GM12878 (cell line): ENCODE data around the gene DNAJC18. TPM values are rescaled to one million over a fixed set of nuclear protein-coding genes. Genes with fewer than 3 reads are reported as not detected.

Experiments
- ATAC-seq: fragments of 200-7000 bp; cut with Tn5 transposase; 3 replicates; pipeline ENCODE4 v1.9.1; 2020; ENCODE audit warnings: mild to moderate bottlenecking, moderate library complexity
- BruUV-seq: library from RNA; stranded (reverse); fragments of 400-500 nt; replicated peaks from 2 replicates; lab custom pipeline; 2021; lab: Mats Ljungman, UMichigan
- CTCF ChIA-PET: fragments of 300-600 bp; sonication (Branson Sonifier 250); formaldehyde crosslinking; extraction: SDS; loops from one replicate; lab custom pipeline; 2021; ENCODE audit warnings: inconsistent platforms; lab: Yijun Ruan, JAX
- POLR2A ChIA-PET: fragments of 350-600 bp; formaldehyde crosslinking; extraction: SDS; loops from one replicate; lab custom pipeline; 2021; ENCODE audit warnings: inconsistent platforms; lab: Charles Lee
- RAD21 ChIA-PET: fragments of 300-600 bp; sonication (Branson Sonifier 250); formaldehyde crosslinking; loops from one replicate; lab custom pipeline; 2023; ENCODE audit warnings: antibody characterized with exemption; ENCODE audit not compliant: unreplicated experiment; lab: Charles Lee
- SMC1A ChIA-PET: fragments of 300-600 bp; sonication (Branson Sonifier 250); formaldehyde crosslinking; loops from one replicate; lab custom pipeline; 2023; ENCODE audit not compliant: unreplicated experiment, uncharacterized antibody; lab: Charles Lee
- DNase-seq: peaks from one replicate; pipeline ENCODE4 v3.0.0-alpha.2; 2011; ENCODE audit warnings: low read depth, low spot score
- FAIRE-seq: peaks from 3 replicates; lab custom pipeline; 2011; peaks lifted over from hg19 to GRCh38; lab: Jason Lieb, UNC
- H2AFZ ChIP-seq: 2 replicates; pipeline ENCODE4 v1.6.0; 2011; ENCODE audit warnings: low read depth, low read length, control low read depth; ENCODE audit not compliant: control insufficient read depth
- H3K27ac ChIP-seq: 2 replicates; pipeline ENCODE4 v1.5.1; 2011; ENCODE audit warnings: control low read depth; ENCODE audit not compliant: control insufficient read depth, insufficient read depth
- H3K27me3 ChIP-seq, 2 experiments: replicated peaks in 1 of 2; 2 replicates each; pipeline versions ENCODE4 v1.6.0 to v1.6.1; 2011; ENCODE audit warnings: low read length in 1 of 2; ENCODE audit not compliant: control insufficient read depth in 2 of 2, insufficient read depth in 2 of 2
- H3K36me3 ChIP-seq, 2 experiments: 2 replicates each; pipeline ENCODE4 v1.5.1; 2011; ENCODE audit warnings: low read length in 1 of 2; ENCODE audit not compliant: control insufficient read depth in 2 of 2, insufficient read depth in 2 of 2
- H3K4me1 ChIP-seq: 2 replicates; pipeline ENCODE4 v1.6.1; 2011; ENCODE audit warnings: mild to moderate bottlenecking, low read length, moderate library complexity, mixed read lengths; ENCODE audit not compliant: control insufficient read depth, insufficient read depth
- H3K4me2 ChIP-seq: 2 replicates; pipeline ENCODE4 v1.6.0; 2011; ENCODE audit warnings: control low read depth; ENCODE audit not compliant: control insufficient read depth, insufficient read depth
- H3K4me3 ChIP-seq: fragments of 200-600 bp; sonication (generic); 2 replicates; pipeline ENCODE4 v1.5.1; 2016
- H3K79me2 ChIP-seq: 2 replicates; pipeline ENCODE4 v1.6.0; 2011; ENCODE audit warnings: low read length; ENCODE audit not compliant: control insufficient read depth, insufficient read depth
- H3K9ac ChIP-seq: 2 replicates; pipeline ENCODE4 v1.8.0; 2011; ENCODE audit warnings: low read length, control low read depth, mixed read lengths; ENCODE audit not compliant: control insufficient read depth, insufficient read depth
- H3K9me3 ChIP-seq: replicated peaks from 3 replicates; pipeline ENCODE4 v1.5.1; 2011; ENCODE audit warnings: mild to moderate bottlenecking, low read length; ENCODE audit not compliant: control insufficient read depth, insufficient read depth
- H4K20me1 ChIP-seq: 2 replicates; pipeline ENCODE4 v1.6.0; 2011; ENCODE audit not compliant: control insufficient read depth, insufficient read depth
- CEBPB ChIP-seq, 2 experiments: fragments of 150-350 bp in 1 of 2; IDR thresholded peaks; 2 replicates each; pipeline ENCODE4 v1.6.1; 2012 to 2014; ENCODE audit warnings: low read depth in 2 of 2, low read length in 2 of 2, borderline replicate concordance in 1 of 2, inconsistent platforms in 1 of 2
- MEF2A ChIP-seq: IDR thresholded peaks from 2 replicates; pipeline ENCODE4 v1.6.1; 2011; ENCODE audit warnings: low read depth, mild to moderate bottlenecking, low read length, moderate library complexity; ENCODE audit not compliant: insufficient read depth
- NFIC ChIP-seq: IDR thresholded peaks from 2 replicates; pipeline ENCODE4 v1.6.1; 2012; ENCODE audit warnings: low read depth, mild to moderate bottlenecking, inconsistent platforms, low read length, moderate library complexity
- NR2F1 ChIP-seq: fragments of 450-650 bp; conservative IDR thresholded peaks from 2 replicates; pipeline ENCODE4 v1.6.1; 2017; ENCODE audit warnings: mild to moderate bottlenecking
- PAX5 ChIP-seq: IDR thresholded peaks from 2 replicates; pipeline ENCODE4 v1.6.1; 2011; ENCODE audit warnings: low read depth, low read length, borderline replicate concordance
- SMARCA5 ChIP-seq: fragments of 450-650 bp; IDR thresholded peaks from 2 replicates; pipeline ENCODE4 v1.6.1; 2017; ENCODE audit warnings: mild to moderate bottlenecking
- TAF1 ChIP-seq: IDR thresholded peaks from 2 replicates; pipeline ENCODE4 v1.6.1; 2011; ENCODE audit warnings: mild to moderate bottlenecking, low read depth, low read length, borderline replicate concordance
- WRNIP1 ChIP-seq: IDR thresholded peaks from 2 replicates; pipeline ENCODE4 v1.6.1; 2011; ENCODE audit warnings: low read depth, low read length, improper control_type of control experiment, borderline replicate concordance
- ZNF384 ChIP-seq: IDR thresholded peaks from 2 replicates; pipeline ENCODE4 v1.6.1; 2012; ENCODE audit warnings: low read depth, mild to moderate bottlenecking, low read length, improper control_type of control experiment, borderline replicate concordance
- WGBS: methylation state at CpG from one replicate; pipeline ENCODE4 v1.1.6; 2016; ENCODE audit warnings: low lambda C conversion rate; ENCODE audit not compliant: insufficient replicate concordance, insufficient coverage; ENCODE audit errors: missing lambda C conversion rate; 5-methylcytosine and 5-hydroxymethylcytosine counted together
- in situ Hi-C: fragments of 300-500 bp; cut with MboI; formaldehyde crosslinking; loops from 9 replicates; pipeline ENCODE4 v1.14.3; 2018; ENCODE audit warnings: mixed read lengths
- intact Hi-C: fragments of 100-400 bp; cut with micrococcal nuclease; formaldehyde crosslinking; loops from one replicate; pipeline ENCODE4 v1.14.2; 2022; ENCODE audit not compliant: unreplicated experiment
- polyA plus RNA-seq, 11 experiments: library from polyadenylated mRNA; depleted of rRNA in 4 of 11; unstranded in 6 of 11; stranded (reverse) in 5 of 11; fragments of >200 nt; fragmentation: Nextera tagmentation in 4 of 11; fragmentation: Illumina TruSeq in 1 of 11; extraction: Ambion mirVana in 4 of 11; extraction: Trizol in 1 of 11; gene quantifications; 1 replicate in 1 of 11; 2 replicates in 10 of 11; pipeline versions ENCODE4 v1.2.1 to v1.2.3, GENCODE V29; 2011 to 2016; ENCODE audit warnings: inconsistent platforms in 2 of 11, missing spikeins in 2 of 11, low read depth in 1 of 11
- total RNA-seq, 4 experiments: library from RNA; depleted of rRNA in 3 of 4; stranded (reverse); fragments of >200 nt in 3 of 4; fragmentation: Illumina TruSeq in 1 of 4; extraction: Trizol in 1 of 4; gene quantifications; 2 replicates each; pipeline versions ENCODE4 v1.2.1 to v1.2.3, GENCODE V29; 2013 to 2021
- TF ChIP-seq, protein P1 (sequence below): fragments of 450-650 bp; IDR thresholded peaks from 2 replicates; pipeline ENCODE4 v1.6.1; 2018; ENCODE audit warnings: mild to moderate bottlenecking, low read depth, moderate library complexity; ENCODE audit not compliant: partially characterized antibody
- TF ChIP-seq, protein P2 (sequence below): fragments of 450-650 bp; IDR thresholded peaks from 2 replicates; pipeline ENCODE4 v1.6.1; 2016; ENCODE audit warnings: mild to moderate bottlenecking, moderate library complexity, borderline replicate concordance
- TF ChIP-seq, protein P3 (sequence below): fragments of 450-650 bp; conservative IDR thresholded peaks from 2 replicates; pipeline ENCODE4 v1.6.1; 2017; ENCODE audit warnings: mild to moderate bottlenecking, moderate library complexity

DNAJC18 gene
- total and polyA plus RNA-seq, 10 of the 15 experiments (the other 5 are each of a cell fraction or from before 2014, with no cell fraction given), result 6.4 to 26.7 (median 17.7) TPM

DNA sequence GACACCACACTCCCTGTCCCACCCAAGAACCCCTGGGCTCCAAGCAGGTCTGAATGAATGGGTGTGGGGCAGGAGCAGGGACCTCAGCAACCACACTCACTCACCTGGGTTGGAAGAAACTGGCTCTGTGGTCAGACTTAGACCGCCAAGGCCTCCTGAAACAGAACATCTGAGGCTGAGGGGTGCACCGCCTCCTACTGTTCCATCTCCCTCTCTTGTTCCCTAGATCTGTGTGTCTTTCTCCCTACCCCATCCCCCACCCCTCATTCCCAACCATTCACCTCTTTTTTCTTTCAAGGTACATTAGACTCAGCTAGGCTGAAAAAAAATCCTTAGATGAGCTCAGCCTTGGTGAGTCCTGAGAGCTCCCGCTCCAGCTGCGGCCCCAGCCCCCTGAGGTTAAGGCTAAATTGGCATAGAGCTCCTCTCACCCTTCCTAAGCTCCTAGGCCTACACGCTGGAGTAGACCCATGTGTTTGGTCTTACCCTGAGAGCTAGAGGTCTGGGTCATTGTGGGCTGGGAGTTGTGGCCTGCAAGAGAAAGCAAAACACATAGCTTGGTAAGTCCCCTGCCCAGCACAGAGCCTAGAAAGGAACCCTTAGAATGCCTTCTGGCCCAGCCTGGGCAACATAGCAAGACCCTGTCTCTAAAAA lies 18.5 kb upstream of the DNAJC18 start (continued):
- TF ChIP-seq ZNF384, result no peak
- TF ChIP-seq SMARCA5, result peak; percentile 67; the same call in 1 of the 2 replicates
- no peak for TF ChIP-seq WRNIP1
- TF ChIP-seq MEF2A, result peak; percentile 34; the same call in 1 of the 2 replicates
- TF ChIP-seq NFIC, result peak; percentile 40; the same call in 1 of the 2 replicates
- peak; percentile 51; the same call in 1 of the 2 replicates for TF ChIP-seq PAX5
- TF ChIP-seq, protein P1, sequence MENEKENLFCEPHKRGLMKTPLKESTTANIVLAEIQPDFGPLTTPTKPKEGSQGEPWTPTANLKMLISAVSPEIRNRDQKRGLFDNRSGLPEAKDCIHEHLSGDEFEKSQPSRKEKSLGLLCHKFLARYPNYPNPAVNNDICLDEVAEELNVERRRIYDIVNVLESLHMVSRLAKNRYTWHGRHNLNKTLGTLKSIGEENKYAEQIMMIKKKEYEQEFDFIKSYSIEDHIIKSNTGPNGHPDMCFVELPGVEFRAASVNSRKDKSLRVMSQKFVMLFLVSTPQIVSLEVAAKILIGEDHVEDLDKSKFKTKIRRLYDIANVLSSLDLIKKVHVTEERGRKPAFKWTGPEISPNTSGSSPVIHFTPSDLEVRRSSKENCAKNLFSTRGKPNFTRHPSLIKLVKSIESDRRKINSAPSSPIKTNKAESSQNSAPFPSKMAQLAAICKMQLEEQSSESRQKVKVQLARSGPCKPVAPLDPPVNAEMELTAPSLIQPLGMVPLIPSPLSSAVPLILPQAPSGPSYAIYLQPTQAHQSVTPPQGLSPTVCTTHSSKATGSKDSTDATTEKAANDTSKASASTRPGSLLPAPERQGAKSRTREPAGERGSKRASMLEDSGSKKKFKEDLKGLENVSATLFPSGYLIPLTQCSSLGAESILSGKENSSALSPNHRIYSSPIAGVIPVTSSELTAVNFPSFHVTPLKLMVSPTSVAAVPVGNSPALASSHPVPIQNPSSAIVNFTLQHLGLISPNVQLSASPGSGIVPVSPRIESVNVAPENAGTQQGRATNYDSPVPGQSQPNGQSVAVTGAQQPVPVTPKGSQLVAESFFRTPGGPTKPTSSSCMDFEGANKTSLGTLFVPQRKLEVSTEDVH, result no peak
- peak; percentile 54; the same call in 1 of the 2 replicates for TF ChIP-seq NR2F1

DNA sequence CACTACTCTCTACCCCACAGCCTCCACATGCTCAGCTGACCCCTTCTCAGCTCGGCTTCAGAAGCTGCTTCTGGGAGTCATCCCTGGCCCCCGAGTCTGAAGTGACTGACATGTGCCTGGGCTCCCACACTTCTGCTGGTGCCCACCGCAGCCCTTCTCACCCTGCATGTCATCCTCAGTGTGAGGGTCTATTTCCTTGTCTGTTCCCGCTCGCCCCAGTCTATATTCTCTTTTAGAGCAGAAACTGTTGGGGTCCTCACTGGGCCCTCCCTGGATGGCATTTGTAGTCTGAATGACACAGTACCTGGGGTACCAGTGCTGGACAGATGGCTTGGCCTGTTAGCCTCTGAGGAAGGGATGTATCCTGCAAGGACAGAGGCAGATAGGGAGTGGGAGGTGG lies 17.9 kb upstream of the DNAJC18 start:
- Histone ChIP-seq H4K20me1 (no peaks in the 10 kb centered on the region), H3K4me2 (0 out of 2 replicates have a peak overlapping the region, but pooled peaks have one; percentile 53), H3K4me1 (peaks cover 50% of the 10 kb centered on the region), H3K36me3 (no peaks in the 10 kb centered on the region), H3K79me2 (no peaks in the 10 kb centered on the region), H3K27ac (no peak overlapping the region), H2AFZ (no peak overlapping the region), H3K9ac (peak overlapping the region; percentile 33; the same call in 1 of the 2 replicates), H3K4me3 (no peak overlapping the region), H3K27me3 (no peaks in the 10 kb centered on the region), H3K9me3 (no peaks in the 10 kb centered on the region)
- ChIA-PET SMC1A (interaction anchor here (1.1 to 4.1 kb wide), 9 partner anchors 9 to 67 kb away, joined by 3 to 32 read pairs (median 12); partner anchors contain the start of genes DNAJC18 and STING1), CTCF (interaction anchor here (1.0 to 4.4 kb wide), 5 partner anchors 20 to 55 kb away, joined by 4 to 39 read pairs (median 26); partner anchors contain the start of gene DNAJC18), RAD21 (interaction anchor here (0.6 to 3.6 kb wide), 8 partner anchors 9 to 57 kb away, joined by 3 to 47 read pairs (median 8); partner anchors contain the start of genes DNAJC18 and SMIM33), POLR2A (interaction anchor here (0.6 to 3.6 kb wide), 4 partner anchors 9 to 125 kb away, joined by 3 to 53 read pairs (median 14); partner anchors contain the start of gene DNAJC18)
- in situ Hi-C loops, result no loop called here
- ATAC-seq (peak; percentile 0), FAIRE-seq (no peak), DNase-seq (no peak)
- WGBS, result 86% methylated on average over 5 of the region's 5 CpGs
- intact Hi-C loops, result loop anchor here (2.0 to 5.0 kb wide), 2 partner anchors 56 to 205 kb away; no protein-coding TSS in a partner anchor
- BruUV-seq, result no TSS peak
- TF ChIP-seq TAF1 (no peak), CEBPB (IDR thresholded peaks at IDR 0.05; ENCODE audit: borderline replicate concordance in 1 of 2, low read depth in 2 of 2, low read length in 2 of 2) (no peak)
- TF ChIP-seq, protein P2, sequence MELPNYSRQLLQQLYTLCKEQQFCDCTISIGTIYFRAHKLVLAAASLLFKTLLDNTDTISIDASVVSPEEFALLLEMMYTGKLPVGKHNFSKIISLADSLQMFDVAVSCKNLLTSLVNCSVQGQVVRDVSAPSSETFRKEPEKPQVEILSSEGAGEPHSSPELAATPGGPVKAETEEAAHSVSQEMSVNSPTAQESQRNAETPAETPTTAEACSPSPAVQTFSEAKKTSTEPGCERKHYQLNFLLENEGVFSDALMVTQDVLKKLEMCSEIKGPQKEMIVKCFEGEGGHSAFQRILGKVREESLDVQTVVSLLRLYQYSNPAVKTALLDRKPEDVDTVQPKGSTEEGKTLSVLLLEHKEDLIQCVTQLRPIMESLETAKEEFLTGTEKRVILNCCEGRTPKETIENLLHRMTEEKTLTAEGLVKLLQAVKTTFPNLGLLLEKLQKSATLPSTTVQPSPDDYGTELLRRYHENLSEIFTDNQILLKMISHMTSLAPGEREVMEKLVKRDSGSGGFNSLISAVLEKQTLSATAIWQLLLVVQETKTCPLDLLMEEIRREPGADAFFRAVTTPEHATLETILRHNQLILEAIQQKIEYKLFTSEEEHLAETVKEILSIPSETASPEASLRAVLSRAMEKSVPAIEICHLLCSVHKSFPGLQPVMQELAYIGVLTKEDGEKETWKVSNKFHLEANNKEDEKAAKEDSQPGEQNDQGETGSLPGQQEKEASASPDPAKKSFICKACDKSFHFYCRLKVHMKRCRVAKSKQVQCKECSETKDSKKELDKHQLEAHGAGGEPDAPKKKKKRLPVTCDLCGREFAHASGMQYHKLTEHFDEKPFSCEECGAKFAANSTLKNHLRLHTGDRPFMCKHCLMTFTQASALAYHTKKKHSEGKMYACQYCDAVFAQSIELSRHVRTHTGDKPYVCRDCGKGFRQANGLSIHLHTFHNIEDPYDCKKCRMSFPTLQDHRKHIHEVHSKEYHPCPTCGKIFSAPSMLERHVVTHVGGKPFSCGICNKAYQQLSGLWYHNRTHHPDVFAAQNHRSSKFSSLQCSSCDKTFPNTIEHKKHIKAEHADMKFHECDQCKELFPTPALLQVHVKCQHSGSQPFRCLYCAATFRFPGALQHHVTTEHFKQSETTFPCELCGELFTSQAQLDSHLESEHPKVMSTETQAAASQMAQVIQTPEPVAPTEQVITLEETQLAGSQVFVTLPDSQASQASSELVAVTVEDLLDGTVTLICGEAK, result no peak
- TF ChIP-seq, protein P3, sequence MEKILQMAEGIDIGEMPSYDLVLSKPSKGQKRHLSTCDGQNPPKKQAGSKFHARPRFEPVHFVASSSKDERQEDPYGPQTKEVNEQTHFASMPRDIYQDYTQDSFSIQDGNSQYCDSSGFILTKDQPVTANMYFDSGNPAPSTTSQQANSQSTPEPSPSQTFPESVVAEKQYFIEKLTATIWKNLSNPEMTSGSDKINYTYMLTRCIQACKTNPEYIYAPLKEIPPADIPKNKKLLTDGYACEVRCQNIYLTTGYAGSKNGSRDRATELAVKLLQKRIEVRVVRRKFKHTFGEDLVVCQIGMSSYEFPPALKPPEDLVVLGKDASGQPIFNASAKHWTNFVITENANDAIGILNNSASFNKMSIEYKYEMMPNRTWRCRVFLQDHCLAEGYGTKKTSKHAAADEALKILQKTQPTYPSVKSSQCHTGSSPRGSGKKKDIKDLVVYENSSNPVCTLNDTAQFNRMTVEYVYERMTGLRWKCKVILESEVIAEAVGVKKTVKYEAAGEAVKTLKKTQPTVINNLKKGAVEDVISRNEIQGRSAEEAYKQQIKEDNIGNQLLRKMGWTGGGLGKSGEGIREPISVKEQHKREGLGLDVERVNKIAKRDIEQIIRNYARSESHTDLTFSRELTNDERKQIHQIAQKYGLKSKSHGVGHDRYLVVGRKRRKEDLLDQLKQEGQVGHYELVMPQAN, result no peak
